ENCODE results near the gene TLX1.
A peak's percentile ranks its signal among the peaks of the same experiment; 100 is the strongest.

TLX1 gene

DNA sequence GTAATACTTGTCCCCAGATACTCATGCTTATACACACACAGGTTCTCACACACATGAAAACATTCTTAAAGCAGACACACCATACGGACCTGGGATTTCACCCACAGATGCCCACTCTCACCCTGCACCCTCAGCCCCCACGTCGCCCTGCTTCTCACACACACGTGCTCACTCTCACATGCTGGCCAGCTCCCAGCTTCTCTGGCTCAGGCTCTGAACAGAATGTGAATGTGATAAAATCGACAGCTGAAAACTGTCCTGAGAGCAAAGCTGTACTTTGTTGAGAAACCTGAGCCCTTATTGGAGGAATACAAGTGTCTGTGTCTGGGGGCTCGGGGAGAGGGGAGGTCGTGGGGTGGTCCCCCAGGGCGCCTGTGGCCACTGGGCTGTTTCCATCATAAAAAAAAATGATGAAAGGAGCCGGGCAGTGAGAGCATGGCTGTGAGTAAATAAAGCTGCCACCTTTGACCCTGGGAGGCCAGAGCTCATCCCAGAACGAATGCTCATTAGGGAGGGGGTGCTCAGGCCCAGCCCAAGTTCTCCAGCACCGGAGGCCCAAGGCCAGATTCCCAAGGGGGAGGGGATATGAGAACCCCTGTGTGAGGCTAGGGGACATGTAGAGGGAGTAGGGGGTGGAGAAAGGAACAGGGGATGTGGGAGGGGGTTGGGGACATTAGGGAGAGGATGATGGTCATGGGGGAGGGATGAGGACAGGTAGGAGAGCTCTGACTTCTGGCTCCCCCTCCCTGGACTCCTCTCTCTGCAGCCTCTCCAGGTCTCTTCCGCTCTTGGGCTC is 18.1 kb upstream of the TLX1 start:
- DNase-seq, result no peak

DNA sequence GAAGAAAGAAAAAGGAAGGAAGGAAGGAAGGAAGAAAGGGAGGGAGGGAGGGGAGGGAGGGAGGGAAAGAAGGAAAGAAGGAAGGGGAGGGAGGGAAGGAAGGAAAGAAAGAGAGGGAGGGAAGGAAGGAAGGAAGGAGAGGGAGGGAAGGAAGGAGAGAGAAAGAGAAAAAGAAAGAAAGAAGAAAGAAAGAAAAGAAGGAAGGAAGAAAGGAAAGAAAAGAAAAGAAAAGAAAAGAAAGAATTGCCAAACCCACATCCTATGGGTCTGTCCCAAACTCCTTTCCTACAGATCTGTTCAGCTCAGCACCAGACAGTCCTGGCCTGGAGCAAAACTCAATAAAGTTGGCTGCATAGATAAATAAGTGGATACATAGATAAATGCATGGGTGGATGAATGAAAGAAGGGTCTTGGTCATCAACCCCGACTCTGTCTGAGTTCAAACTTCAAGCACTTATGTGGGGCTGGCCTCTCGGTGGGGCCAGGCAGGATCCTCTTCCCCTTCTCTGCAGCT is 17.2 kb upstream of the TLX1 start:
- DNase-seq, result no peak

- DNase-seq, result no peak
Measured at GRCh38 chr10:101114646-101115045, 16.5 kb upstream of the TLX1 start.

DNA sequence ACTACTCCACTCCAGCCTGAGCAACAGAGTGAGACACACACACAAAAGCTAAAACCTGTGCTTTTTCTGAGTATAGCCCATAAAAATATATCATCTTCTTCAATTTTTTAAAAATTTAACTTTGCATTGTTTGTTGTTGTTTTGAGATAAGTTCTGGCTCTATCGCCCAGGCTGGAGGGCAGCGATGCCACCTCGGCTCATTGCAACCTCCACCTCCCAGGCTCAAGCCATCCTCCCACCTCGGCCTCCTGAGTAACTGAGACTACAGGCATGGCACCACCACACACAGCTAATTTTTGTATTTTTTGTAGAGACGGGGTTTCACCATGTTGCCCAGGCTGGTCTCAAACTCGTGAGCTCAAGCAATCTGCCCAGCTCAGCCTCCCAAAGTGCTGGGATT is 14.3 kb upstream of the TLX1 start:
- DNase-seq, result no peak

GRCh38 chr10:101118031-101118430 is 13.1 kb upstream of the TLX1 start:
- no peak for DNase-seq

DNA sequence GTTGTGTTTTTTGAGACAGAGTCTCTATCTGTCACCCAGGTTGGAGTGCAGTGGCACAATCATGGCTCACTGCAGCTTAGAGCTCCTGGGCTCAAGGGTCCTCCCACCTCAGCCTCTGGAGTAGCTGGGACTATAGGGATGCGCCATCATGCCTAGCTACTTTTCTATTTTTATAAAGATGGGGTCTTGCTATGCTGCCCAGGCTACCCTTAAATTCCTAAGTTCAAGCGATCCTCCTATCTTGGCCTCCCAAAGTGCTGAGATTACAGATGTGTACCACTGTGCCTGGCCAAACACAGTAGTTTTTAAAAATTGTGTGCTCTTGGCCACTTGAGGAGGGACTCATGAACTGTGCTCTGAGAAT is 10.6 kb upstream of the TLX1 start:
- DNase-seq, result no peak

GRCh38 chr10:101120884-101121653 is 10.0 kb upstream of the TLX1 start:
- DNase-seq, result no peak

DNA sequence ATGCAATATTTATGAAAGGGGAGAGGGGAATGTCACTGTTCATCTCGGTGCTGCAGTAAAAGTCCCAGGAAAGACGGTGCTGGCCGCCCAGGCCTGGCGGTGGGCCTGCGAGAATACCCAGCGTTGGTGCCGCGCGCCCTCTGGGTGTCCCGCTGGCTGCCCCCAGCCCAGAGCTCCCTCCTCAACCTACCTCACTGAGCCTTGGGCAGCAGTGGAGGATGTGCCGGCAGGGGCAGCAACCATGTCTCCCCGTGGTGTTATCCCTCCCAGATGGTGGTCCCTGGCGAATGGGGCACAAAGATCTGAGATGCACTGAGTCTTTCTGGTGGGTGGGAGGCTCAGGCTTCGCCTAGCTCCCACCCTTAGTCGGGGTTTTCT is 9.5 kb upstream of the TLX1 start:
- DNase-seq, result no peak

- DNase-seq, result no peak
Measured at GRCh38 chr10:101122270-101123084, 8.6 kb upstream of the TLX1 start.

DNA sequence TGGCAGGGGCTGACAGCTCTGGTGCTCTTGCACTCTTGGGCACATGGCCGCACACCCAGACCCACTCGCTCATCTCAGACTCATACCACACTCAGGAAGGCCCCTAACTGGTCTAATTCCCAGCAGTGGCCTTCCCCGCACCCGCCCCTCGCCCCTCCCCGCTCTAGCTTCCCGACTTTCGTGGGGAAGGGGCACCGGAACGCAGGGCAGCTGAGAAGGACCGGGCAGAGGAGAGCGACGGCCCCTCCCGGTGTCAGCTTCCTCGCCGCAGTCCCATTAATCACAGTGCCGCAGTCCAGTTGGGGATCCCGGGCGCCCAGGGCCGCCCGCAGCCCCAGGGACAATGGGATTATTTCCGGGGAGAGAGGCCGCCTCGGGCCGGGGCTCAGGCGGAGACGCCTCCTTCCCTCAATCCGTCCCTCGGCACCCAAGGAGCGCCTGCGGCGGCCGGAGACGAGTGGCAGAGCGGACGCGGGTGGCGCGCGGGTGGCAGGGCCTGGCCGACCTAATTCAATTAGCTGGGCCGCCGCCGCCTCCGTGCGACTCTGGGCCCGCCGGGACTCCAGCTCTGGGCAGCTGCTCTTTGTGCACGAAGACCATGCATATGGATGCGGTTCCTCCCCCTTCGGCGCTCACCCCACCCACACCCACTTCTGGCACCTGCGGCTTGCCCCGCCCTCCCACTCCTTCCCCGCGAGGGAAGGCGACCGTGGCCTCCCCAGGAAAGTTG is 7.8 kb upstream of the TLX1 start:
- DNase-seq, result peak; percentile 28

DNA sequence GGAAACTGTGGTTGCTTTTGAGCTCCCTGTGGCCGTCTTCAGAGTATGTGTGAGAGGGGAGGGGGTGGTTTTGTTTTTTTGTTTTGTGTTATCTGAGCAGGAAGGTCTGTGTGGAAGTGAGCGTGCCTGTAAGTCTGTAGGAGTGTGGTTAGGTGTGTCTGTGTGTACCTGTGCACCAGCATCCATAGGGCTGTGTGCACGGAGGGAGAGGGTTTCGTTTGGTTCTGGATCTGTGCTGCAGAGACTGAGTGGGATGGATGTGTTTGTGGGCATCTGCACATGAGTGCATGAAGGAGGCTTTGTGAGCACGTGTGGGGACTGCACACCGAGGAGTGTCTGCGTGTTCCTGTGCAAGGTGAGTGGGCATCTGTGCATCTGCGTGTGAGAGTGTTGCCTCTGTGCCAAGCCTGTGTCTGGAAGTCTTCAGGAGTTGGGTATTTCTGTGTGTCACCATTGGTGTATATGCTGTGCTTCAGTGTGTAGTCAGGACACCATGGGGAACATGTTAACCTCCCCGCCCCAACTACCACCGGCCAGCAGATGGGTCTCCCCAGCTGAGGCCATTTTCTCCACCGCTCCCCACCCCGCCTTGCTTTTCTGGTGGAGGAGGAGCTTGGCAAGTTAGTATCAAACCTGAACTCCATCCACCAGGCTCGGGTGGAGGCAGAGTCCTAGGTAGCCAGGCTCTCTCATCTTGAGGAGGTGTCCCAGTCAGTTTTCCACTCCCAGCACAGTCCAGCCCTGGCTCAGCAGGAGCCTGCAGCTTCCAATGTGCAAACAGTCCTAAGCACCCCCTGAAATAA is 7.1 kb upstream of the TLX1 start:
- DNase-seq, result no peak

GRCh38 chr10:101124933-101125332 is 6.2 kb upstream of the TLX1 start:
- no peak for DNase-seq

DNA sequence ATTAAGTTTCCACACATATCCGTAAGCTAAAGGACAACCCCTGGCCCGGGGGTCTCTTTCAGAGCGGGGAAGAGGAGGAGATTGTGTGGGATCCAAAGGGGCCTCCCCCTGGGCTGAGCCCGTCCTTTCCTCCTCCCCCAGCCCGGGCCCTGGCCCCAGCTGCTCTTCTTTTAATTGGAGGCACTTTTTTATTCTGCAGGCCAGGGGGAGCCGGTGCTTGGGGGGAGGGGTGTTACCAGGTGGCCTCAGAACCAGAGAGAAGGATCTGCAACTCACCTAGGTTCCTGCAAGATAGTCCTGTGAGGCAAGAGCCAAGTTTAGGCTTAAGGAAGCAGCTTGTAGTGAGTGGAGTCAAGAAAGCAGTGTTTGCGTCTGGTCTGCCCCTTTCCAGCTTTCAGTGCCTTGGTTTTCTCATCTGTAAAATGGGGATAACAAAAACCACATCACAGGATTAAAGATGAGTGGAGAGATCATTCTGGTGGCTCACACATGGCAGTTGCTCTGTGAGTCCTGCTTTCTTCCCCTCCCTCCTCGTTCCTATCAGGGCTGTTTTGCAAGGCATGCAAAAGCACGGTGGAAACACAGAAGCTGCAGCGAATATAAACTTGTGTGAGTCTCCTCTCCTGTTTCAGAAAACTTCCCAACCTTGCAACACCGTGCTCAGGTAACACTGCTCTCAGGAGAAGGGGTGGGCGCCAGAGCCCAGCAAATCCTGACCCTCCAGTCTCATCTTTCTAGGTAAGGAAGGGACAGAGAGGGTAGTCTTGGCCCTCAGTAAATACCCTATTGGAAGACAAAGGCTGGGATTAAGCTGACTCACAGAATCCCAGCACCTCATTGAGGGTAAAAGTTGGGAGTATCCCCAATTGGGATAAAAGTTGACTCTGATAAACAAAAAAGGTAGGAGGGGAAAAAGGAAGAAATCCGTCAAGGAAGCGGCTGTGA is 4.1 kb upstream of the TLX1 start:
- no peak for DNase-seq

GRCh38 chr10:101130141-101130540 is 959 bp upstream of the TLX1 start:
- DNase-seq, result no peak

DNA sequence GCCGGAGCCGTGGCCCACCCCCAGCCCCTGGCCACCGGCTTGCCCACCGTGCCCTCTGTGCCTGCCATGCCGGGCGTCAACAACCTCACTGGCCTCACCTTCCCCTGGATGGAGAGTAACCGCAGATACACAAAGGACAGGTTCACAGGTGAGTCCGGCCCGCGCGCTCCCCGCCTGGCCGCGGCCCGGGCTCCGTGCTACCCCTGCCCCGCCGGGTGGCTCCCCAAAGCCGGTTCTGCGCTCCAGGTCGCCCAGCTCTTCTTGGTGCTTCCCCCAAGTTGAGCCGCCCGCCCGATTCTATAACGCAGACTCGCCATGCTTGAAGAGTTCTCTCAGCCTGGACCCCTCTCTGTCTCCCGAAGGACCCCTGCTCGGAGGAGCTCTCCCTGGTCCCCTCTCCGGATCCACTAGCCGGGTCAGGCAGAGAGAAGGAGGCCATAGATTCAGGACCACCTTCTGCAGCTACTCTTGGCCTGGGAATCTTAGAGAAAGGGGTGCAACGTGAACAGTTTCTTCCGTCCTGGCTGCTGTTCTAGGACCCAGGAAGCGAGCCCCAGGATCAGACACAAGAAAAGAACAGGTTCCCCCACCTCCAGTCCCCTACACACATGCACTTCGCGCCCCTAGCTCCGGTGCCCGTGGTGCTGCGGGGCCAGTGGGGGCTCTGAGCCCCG is 999 bp downstream of the TLX1 start:
- no peak for DNase-seq

GRCh38 chr10:101132636-101133473 is 1.8 kb downstream of the TLX1 start:
- DNase-seq, result no peak

GRCh38 chr10:101133489-101134298 is 2.6 kb downstream of the TLX1 start:
- no peak for DNase-seq

Data from NCI-H146 (cell line).